ENCODE data around the gene THADA.

The THADA gene

DNA sequence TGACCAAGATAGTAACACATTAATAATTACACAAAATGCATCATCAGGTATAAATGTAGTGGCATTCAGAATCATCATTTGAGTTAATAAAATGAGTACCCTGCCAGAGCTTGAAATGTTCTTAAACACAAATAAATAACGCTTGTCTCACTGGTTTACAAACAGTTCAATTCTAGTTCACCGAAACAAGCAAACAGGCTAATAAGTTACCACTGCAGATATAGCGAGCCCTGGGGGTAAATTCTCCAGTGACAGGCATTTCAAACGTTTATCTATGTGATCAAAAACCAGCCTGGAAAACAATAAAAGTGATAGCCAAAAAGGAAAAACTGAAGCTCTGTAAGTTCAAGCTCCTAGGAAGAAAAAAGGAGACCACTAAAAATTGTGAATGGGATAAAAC lies 152.6 kb downstream of the THADA start:
- no peak for DNase-seq (ENCODE audit: low read depth)

DNA sequence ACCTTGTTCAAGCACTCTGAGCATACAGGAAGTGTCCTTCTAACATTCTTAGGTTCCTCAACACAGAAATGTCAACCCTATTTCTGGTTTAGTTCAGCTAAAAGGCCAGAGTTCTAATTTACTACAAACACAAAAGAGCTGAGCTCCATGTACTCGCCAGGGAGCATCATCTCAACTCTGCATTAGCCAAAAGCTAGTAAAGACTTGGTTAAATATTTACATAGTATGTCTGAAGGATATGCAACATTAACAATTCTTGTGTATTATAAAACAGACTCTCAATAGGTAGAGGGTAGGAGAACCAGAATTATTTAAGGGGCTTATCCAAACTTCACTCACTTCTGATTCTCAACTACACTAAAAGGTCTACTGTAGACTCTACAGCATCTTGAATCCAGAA lies 154.6 kb downstream of the THADA start:
- no peak for DNase-seq (ENCODE audit: low read depth)

DNA sequence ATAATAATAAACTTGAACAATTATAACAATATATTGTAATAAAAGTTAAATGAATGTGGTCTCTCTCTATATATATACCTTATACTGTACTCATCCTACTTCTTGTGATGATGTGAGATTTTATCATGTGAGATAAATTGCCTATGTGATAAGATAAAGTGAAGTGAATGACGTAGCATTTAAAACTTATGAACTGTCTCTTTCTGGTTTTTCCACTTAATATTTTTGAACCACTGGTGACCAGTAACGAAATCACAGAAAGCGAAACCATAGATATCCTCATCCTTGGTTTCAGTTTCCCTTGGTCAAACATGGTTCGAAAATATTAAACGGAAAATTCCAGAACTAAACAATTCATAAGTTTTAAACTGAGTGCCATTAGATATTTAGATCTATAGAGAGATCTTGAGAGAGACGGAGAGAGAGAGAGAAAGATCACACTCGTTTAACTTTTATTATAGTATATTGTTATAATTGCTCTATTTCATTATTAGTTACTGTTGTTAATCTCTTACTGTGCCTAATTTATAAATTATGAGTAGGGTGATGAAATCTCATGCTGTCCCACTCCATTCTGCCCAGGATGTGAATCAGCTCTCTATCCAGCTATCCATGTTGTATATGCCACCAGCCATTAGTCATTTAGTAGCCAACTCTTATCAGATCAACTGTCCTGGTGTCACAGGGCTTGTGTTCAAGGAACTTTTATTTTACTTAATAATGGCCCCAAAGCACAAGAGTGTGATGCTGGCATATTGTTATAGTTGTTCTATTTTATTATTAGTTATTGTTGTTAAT lies 156.8 kb downstream of the THADA start:
- no peak for DNase-seq (ENCODE audit: low read depth)

DNA sequence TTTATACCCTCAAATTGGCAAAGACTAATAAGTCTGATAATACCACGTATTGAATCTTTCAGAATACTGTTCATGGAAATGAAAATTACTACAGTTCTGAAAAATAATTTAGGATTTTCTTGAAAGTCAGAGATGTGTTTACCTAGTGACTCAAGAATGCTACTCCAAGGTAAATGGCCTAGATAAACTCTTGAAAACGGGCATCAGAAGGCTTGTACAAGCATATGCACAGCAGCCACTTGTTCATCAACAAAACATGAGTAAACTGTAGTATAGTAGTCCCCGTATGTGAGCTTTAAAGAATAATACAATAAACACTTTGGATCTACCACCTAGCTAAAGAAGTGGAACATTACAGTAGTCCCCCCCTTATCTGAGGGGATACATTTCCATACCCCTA lies 157.5 kb downstream of the THADA start:
- no peak for DNase-seq (ENCODE audit: low read depth)

DNA sequence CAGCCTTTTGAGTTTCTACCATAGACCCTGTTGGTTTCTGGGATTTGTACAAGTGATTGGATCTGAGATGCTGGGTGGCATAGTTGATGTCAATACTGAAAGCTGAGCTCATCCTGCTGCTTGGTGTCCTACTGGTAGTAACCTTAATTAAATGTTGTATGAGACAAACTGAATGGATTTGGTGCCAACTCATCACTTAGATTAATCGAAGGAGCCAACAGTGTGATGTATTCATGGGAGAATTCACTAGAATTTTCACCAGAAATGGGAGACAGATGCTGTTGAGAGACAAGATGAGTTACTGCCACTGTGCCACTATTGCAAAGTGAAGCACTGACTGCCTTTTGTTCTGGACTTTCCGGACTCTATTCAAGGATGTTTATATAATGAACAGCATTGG lies 158.5 kb downstream of the THADA start:
- no peak for DNase-seq (ENCODE audit: low read depth)

DNA sequence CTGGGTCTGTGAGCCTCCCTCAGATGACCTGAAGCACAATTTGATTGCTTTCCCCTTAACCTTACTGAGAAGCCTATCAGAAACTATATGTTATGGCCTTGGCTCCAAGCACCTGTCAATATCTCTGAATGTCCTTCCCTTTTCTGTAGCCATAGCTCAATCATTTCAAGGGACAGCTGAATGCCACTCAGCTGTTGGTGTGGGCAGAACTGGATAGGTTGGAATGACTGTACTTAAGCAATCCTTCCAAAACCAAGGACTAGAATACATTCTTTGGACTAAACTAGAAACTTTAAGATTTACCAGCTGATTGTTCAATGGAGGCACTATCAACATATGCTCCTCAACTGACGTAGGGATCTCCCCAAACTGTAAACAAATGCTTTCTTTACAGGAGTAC lies 159.4 kb downstream of the THADA start:
- DNase-seq (ENCODE audit: low read depth) = no peak

DNA sequence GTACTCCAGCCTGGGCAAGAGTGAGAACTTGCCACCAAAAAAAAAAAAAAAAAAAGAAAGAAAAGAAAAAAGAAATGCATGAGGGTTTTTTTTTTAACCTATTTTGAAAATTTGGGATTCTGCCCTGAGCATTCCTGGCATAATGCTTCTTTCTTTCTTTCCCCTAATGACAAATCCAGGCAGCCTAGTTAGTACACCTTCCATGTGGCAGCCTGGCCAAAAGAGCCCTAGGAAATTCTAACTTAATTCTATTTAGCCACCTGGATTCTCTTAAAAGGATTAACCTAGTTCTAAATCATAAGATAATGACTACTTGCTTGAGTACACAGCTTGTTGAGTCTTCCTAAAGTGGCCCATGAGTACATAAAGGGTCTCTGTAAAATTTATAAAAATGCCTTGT lies 160.1 kb downstream of the THADA start:
- no peak for DNase-seq (ENCODE audit: low read depth)

DNA sequence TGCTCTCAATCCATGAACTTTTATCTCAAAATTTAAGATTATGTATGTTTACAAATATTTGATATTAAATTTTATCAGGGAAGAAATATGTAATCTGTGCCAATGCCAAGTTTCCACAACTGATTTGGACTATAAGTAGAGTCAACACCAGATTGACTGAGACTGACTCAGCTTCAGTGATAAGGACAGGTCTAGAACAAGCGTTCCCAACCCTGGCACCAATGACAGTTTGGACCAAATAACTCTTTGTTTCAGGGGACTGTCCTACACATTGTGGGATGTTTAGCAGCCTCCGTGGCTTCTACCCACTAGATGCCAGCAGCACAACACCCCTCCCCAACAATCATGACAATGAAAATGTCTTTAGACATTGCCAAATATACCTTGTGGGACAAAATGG lies 165.3 kb downstream of the THADA start:
- DNase-seq (ENCODE audit: low read depth) = no peak

DNA sequence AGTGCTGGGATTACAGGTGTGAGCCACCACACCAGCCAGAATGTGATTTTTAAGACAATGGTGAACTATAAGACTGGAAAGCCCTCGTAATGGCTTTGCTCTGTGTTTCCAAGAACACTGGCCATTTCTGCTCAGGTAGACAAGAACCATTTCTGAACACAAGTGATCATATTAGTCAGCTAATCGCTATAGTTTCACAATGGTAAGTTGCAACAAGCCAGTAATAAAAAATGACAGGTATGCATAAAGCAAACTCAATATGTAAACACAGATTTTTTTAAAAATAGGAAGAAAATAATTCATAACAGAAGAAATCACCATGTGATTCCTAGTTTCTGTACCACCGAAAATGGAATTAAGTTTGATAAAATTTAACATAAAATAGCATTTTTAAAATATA lies 166.5 kb downstream of the THADA start:
- no peak for DNase-seq (ENCODE audit: low read depth)

DNA sequence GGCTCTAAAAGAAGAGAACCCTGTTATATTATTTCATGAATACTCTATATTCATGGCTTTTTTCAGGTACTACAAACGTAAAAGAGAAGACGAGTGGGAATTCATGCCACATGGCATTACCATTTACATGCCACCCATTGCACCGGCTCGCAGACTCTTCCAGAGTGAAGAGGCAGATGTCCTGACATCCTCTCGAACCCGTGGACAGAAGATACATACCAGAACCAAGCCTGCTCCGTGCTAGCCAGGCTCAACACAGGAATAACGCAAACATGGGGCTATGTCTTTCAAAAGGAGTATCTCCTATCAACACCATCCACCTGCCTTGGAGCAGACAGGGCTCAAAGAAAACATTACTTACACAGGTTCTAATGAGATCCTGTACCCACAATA lies 168.8 kb downstream of the THADA start:
- no peak for DNase-seq (ENCODE audit: low read depth)

DNA sequence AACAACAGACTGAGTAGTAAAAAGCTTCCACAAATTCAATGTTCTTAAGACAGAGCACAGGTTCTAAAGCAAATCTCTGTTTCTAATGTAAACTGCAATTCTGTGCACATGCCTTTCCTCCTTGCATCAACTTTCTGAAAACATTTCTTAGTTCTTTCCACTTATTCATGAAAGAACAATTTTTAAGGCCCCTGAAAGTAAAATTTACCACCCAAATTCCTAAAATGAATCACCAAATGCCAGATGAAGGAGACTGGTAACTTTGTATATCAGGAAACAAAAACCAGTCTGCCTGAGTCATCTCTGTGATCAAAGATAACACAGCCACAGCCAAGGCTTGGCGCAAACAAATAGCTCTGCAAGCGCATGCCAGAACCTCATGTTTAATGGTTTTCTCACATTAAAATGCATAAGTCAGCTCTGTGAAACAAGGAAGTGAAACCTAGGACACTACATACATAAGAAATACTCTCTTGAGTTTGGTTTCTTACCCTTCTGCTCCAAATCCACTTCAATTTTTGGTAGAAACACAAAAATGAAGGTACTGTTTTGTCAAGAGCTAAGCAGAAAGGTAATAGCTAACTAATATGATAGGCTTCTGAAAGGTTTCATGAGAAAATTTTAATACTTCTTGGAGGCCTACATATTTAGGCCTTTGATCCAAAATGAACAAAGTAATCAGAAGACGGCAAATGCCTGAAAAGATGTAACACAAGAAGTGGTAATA lies 169.4 kb downstream of the THADA start:
- DNase-seq (ENCODE audit: low read depth) = peak; percentile 30

DNA sequence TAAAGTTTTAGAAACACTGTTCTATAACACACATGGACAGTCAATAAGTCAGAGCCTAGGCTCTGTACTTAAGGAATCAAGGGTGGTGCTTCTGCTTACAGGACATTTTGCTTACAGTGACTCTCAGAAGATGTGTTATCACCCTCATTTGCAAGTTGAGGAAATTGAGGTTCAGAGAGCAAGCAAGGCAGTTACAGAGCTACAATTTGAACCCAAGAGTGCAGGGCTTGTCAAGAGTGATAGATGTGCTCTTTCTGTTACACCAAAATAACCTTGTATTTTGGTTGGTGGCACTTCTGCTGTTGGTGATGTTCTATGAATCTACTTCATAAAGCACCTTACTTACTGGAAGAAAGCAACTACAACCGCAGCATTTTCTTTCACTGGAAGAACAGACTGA lies 170.2 kb downstream of the THADA start:
- DNase-seq (ENCODE audit: low read depth) = no peak

DNA sequence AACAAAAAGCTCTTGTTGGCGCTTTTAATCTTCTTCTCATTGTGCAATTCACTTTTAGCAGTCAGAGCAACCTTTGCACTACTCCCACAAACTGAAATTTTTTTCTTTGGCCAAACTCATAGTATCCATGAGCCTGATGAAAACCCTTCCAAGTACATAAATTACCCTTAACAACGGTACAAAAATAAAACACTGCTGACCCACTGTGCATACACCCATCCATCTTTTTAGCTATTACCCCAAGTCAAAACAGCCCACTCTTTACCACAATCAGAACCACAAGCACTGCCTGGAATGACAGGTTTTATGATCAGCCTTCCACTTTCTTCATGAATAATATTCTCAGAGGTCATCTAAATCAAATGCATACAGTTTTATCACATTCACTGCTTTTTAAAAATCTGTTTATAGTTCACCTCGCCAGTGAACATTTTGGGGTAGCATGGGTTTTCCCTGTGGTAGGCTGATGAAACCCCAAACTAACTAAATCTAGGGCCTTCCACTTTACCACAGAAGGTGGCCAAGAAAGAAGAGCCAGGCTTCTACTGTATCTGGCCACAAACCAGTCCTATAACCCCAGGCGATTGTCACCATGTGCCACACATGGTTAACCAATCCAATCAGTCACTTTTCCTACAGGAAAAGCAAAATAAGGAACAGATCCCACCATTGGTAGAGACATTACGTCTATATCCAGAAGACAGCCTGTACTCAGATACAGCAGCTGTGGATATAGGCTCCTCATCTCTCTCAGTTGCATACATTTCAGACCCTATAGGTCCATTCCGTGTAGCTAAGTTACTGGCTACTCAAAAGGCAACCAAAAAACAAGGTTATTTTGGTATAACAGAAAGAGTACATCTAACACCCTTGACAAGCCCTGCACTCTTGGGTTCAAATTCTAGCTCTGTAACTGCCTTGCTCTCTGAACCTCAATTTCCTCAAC lies 171.3 kb downstream of the THADA start:
- no peak for DNase-seq (ENCODE audit: low read depth)

DNA sequence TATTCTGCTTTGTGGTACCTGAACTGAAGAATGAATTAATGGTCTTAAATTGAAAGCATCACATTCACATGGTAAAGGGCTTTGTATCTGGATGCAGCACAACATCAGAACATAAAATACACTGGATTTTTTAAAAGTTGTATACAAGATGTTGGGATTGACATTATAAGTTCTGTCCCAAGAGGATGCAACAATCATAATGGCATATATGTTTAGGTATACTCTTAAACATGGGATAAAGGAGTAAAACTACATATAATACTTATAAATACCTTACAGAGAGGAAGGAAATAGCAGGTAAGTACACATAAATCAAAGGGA lies 171.9 kb downstream of the THADA start:
- DNase-seq (ENCODE audit: low read depth) = no peak

DNA sequence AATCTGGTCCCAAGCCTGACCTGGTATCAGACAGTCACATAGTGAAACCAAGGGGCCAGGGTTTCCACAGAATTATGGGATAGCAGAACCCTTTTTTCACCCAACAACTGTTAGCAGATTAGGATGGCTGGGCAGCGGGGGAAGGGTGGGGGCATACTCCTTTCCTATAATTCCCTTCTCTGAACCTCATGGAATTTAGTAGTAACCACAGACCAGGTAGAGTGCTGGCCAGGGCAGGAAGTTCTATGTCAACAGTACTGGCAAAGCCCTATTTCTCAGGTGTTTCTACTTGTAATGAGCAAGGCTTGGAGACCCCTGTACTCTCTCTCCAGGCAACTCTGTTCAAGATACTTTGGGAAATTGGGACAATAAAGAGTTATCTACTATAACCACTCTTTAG lies 174.6 kb downstream of the THADA start:
- no peak for DNase-seq (ENCODE audit: low read depth)

DNA sequence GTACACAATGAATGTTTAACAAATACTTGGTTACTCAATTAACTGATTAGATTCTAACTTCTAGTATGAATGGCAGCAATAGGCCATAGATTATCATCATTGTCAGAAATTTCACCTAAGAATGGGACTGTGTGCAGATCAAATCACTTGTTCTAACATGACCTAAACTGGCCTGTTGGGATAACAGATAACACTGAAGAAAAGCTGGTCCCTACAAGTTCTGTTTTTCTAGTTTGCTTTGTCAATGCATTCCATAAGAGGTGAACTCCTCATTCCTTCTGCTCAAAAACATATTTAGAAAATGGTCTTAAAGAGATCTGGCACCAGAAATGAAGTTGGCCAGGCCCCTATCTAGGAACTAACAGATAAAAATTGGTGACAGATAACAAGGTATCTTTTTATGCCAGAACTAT lies 175.4 kb downstream of the THADA start:
- no peak for DNase-seq (ENCODE audit: low read depth)

DNA sequence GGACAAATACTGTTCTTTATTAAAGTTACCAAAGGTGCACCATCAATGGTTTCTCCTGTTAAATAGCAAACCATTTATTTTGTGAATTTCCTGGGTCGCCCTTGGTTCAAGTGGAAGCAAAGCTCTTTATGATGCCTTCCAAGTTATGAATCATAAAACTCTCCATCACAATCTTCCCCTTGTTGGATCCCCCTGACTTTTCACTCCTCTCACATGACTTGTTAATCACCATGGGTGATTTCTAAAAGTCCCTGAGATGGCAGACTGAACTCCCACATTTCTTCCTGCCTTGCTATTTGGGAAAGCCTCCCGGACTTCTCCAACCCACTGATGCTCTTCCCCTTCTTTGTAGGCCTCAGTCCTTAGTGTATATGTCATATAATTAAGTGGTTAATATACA lies 176.0 kb downstream of the THADA start:
- DNase-seq (ENCODE audit: low read depth) = no peak

DNA sequence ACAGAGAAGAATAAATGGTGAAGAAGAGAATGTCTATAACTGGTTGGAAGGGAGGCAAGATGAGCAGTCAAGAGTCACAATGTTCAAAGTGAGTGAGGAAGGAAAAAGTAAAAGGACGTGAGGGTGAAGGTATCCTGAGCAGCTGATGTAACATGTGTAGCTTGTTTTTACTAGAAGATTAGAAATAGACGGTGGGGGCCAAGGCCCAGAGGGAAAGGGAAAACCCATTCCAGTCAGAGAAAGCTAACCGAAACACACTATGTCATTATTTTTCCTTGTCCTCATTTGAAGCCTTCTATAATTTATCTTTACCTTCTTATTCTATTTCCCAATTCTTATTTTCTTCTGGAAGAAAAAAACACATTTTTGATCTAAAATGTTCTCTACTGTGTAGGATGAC lies 176.6 kb downstream of the THADA start:
- DNase-seq (ENCODE audit: low read depth) = no peak

DNA sequence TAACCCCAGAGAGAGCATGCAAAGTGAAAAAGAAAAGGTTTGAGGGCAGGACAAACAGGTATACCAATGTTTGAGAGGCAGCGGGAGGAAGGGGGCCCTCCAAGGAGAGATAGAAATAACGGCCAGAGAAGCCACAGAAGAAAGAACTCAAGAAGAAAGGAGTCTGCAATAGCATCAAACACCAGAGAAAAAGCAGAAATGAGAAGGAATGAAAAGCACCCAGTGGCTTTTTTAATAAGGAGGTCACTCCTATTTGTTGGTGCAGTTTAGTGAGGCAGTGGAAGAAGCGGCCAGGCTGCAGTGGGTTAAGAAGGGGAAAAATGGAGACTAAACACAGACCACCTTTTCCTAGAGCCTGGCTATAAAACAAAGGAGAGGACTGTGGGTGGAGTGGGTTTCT lies 177.2 kb downstream of the THADA start:
- DNase-seq (ENCODE audit: low read depth) = no peak

DNA sequence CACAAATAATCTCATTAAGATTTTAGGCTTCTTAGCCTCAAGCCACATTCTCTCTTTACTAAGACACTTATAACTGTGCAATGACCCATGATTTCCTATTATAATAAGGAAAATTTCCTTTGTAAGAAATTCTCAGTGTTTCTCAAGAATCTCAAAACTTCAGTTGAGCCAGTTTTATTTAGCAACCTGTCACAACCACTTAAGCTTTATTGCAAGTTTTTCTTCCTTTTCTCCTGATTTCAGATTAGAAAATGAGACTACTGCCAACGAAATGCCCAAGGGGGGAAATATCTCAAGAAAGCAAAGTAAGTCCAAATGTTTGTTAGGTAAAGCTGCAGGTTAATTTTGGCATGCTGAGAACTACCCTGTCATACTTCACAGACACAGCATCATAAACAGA lies 178.5 kb downstream of the THADA start:
- DNase-seq (ENCODE audit: low read depth) = no peak

DNA sequence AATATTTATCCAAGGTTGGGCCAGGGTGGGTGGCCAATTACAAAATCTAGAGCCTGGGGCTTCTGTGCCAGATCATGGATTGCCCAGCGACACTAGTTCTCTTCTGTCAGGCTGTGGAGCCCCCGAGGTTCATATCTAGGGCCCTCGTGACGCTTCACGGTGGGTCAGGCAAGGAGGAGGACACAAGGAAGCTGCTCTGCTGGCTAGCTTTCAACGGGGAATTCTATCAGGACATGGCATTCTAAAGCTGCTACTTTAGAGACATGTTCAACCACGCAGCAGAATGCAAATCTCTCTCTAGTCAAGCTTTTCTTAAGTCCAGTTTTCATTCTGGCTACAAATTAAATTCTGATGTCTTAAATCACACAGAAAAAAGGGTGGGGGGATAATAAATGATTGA lies 180.2 kb downstream of the THADA start:
- DNase-seq (ENCODE audit: low read depth) = no peak

DNA sequence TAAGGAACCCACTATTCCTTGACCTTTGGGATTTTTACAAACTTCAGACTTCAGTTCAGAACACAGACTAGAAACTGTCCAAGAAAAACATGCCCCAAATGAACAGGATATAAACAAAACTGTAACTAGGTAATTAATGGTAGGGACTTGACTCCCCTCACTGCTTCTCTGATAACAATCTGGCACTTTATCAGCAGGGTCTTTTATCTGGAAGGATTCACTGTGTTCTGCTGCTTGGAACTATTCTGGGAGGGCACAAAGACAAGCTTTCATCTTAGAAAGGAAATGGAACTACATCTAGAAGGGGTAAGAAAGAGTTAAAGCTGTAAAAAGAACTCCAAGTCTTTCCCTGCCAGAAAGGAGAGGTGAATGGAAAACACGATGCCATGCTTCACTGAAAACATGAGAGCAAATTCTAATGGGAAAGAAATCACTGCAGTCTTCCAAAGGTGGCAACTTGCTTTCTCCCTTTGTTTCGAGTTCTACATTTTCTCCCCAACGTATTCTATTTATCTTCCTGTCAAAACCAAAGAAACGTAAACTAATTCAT lies 181.2 kb downstream of the THADA start:
- DNase-seq (ENCODE audit: low read depth) = no peak

DNA sequence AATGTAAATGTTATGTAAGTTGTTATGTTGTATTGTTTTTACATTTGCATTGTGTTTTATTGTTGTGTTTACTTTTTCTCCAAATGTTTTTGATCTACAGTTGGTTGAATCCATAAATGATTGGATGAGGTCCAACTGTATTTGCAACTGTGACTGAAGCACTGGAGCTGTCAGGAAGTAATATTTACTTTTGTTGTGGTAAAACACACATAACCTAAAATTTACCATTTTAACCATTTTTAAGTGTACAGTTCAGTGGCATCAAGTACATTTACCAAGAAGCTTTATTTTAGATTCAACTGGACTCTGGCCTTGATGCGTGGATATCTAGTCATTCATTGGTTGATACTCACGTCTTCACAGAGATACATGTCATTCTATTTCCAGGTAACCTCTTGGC lies 181.8 kb downstream of the THADA start:
- no peak for DNase-seq (ENCODE audit: low read depth)

Measured in T follicular helper cell (primary cell).